ENCODE measurements around the gene M1AP.
"Not testable (repeated sequence)": the region's sequence is repeated elsewhere in the genome, so short reads cannot be mapped to it uniquely, and the experiment has no call there.

The M1AP gene

GRCh38 chr2:74653589-74653984 lies 5.5 kb upstream of the M1AP start:
- DNase-seq (ENCODE audit: low read depth in 2 of 2), result no peak

DNA sequence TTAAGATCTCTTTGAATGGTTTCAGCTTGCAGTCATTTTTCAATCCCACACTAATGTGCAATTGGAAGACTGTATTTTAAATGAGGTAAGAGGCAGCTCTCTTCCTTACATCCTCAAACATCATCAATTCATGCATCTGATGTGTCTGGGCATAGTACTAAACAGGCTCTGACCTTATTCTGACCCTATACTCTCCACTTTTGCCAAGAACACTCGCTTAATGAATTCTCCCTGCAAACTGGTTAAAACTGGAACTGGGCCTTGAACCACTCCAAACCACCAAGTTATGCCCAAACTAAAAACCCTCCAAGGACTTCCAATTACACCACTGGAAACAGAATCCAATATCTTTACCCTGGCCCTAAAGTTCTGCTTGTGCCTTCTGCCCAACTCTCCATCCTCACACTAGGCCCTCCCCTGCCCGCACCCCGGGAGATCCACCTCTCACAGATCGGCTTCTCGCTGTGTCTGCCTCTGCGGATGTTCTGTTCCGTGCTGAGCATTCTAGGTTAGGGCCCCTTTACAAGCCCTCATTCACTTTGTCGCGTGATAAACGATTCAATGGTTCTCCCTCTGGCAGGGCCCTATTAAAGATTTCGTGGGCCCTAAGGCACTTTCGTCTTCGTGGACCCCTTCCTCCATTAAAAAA lies 1.2 kb downstream of the M1AP start:
- DNase-seq (ENCODE audit: low read depth in 2 of 2), result no peak

GRCh38 chr2:74646201-74646600 lies 1.9 kb downstream of the M1AP start:
- no peak for DNase-seq (ENCODE audit: low read depth in 2 of 2)

DNA sequence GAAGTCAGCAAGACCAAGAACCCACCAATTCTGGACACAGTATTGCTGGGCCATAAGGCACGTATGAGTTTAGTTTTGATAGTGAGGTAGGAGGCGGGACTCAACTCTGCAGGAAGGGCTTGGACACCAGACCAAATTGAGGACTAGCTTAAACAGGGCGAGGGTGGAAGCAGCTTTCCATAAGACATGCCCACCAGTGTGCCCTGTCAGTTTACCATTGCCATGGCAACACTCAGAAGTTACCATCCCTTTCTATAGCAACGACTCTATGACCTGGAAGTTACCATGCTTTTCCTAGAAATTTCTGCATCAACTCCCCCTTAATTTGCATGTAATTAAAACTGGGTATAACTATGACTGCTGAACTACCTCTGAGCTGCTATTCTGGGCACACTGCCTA lies 2.8 kb downstream of the M1AP start:
- DNase-seq (ENCODE audit: low read depth in 2 of 2), result no peak

DNA sequence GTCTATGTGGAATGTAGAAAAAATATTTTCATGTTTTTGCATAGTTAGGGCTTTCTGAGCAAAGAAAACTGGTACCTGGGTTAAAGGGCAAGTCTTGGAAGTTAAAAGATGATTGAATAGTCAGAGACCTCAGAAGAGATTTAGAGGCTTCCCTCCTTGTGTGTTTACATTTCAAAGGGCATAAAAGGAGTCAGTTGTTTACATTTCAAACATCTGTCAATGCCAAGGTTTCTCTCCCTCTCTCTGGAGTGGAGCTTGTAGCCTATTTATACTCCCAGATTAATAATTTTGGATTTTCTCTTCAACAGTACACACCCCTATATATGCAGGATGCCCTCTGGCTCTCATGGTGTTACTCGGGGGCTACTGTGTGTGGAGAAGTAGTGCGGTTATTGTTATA lies 8.6 kb downstream of the M1AP start:
- no peak for DNase-seq (ENCODE audit: low read depth in 2 of 2)

DNA sequence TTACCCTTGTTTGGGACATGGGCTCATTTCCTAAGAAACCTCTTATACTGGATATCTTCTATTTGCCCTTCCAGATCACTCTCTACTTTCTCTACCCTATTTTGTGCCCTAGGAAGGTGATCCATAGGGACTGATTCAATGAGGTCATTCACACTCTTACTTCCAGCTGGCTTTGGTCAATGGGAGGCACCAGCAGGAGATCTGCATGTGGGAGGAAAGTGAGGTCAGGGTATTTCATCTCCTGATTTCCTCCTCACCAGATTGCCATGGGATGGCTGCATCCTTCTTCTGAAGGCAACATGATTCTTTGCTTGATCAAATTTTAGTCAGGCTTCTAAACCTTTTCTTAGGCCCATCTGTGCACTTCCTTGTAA lies 15.2 kb downstream of the M1AP start:
- no peak for DNase-seq (ENCODE audit: low read depth in 2 of 2)

DNA sequence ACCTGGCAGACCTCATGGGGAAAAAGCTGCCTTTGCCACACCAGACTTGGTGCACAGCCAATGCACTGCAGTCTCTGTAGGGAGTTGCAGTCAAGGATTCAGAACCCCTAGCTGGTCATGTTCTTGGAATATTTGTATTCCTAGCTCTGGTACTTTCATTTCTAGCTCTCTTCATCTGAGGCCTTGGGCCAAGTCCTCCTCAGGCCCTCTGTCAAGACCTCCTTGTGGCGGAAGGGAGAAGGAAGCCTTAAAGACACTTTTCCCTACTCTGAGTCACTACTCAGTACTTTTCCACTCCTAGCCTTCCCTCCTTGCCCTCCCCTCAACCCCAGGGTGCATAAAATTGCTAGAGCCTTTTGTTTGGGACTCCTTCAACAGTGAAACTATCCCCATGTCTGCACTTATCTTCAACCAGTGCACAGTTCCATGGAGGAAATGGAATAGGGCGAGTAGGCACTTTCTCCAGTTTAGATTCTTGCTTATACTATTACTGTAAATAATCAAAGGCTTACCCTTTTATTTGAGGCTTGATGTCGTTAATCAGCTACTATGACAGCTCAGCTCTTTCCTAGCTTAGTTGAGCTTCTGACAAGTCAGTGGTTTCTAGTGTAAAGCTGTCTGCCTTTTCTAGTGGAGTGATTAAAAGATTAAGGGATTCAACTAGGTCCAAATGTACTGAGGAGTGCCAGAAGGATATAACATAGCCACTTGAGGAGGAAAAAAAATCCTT lies 15.8 kb downstream of the M1AP start:
- DNase-seq (ENCODE audit: low read depth in 2 of 2), result no peak

DNA sequence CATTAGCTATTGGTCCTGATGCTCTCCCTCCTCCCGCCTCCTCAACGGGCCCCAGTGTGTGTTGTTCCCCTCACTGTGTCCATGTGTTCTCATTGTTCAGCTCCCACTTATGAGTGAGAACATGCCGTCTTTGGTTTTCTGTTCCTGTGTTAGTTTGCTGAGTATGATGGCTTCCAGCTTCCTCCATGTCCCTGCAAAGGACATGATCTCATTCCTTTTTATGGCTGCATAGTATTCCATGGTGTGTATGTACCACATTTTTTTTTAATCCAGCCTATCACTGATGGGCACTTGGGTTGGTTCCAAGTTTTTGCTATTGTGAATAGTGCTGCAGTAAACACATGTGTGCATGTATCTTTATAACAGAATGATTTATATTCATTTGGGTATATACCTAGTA lies 17.7 kb downstream of the M1AP start:
- DNase-seq (ENCODE audit: low read depth in 2 of 2), result not testable (repeated sequence)

GRCh38 chr2:74628538-74629105 lies 19.5 kb downstream of the M1AP start:
- DNase-seq (ENCODE audit: low read depth in 2 of 2), result no peak

DNA sequence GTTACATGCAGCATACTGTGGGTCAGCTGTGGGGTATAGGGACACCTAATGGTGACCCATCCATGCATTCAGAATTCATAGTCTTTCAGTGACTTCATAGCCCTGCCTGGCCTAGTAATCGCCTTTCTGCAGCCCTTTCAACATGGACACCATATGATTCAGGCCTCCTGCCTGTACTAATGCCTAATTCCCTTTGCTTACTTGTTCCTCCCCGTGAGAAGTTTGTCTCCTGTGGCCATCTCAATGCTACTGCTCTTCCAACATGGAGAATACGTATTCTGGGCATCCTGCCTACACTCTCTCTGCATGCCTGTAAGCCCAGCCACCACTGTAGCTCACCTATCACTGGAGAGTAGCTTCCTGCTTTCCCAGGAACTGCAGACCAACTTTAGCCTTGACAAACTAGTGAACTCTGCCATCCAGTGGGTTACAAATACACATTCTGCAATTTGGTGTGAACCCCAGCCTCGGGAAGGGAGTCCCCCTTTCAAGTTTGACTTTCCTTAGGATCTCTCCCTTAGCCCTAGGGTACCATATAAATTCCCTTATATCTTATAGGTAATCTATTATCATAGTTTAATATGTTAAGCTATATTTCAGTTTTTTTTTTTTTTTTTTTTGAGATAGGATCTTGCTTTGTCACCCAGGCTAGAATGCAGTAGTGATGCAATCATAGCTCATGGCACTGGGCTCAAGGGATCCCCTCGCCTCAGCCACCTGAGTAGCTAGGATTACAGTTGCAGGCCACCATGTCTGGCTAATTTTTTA lies 22.3 kb downstream of the M1AP start:
- no peak for DNase-seq (ENCODE audit: low read depth in 2 of 2)

GRCh38 chr2:74620671-74621070 lies 27.5 kb downstream of the M1AP start:
- DNase-seq (ENCODE audit: low read depth in 2 of 2), result no peak

- DNase-seq (ENCODE audit: low read depth in 2 of 2), result no peak
Measured at GRCh38 chr2:74619651-74620297, 28.4 kb downstream of the M1AP start.

DNA sequence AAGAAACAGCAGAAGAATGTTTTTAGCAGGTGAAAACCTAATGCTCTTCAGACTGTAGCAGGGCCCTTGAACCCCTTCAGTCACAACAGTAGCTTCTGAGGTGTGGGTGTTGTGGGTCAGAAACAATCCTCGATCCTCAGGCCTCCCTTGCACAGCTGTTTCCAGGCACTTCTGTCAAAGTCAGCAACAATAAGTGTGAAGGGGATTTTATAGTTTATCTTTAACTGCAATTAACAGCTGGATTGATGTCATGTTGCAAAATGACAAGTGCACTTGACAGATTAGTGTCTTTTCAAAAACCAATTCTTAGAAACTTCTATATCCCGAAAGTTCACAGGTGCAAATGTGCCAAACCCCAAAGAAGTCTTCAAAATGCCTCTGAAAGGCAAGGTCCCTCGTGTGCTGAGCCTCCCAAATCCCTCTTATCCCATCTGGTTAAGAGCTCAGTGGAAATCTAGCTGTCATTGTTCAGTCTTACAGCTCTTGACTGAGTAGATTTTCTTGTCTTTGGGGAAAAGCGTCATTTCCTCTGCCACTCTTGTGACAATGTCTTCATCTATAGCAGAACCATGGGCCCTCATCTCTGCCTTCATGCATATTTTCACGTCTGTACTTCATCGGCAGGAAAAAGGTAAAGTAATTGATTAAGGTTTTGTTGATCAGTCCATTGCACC lies 29.6 kb downstream of the M1AP start:
- DNase-seq (ENCODE audit: low read depth in 2 of 2), result no peak

DNA sequence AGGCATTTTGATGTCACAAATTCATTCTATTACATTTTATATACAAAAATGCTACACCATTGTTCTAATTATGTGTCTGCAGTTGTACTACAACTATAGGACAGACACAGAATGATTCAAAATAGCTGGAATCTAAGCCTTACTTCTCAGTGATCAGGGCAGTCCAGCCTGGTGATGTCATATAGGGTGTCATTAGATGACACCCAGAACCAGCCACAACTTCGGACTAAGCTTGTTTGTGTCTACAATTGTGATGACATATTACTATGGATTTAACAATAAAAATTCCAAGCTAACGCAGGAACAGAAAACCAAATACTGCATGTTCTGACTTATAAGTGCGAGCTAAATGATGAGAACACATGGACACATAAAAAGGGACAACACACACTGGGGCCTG lies 31.0 kb downstream of the M1AP start:
- no peak for DNase-seq (ENCODE audit: low read depth in 2 of 2)

- DNase-seq (ENCODE audit: low read depth in 2 of 2), result no peak
Measured at GRCh38 chr2:74606927-74607326, 41.2 kb downstream of the M1AP start.

GRCh38 chr2:74603282-74604000 lies 44.7 kb downstream of the M1AP start:
- DNase-seq (ENCODE audit: low read depth in 2 of 2), result no peak

DNA sequence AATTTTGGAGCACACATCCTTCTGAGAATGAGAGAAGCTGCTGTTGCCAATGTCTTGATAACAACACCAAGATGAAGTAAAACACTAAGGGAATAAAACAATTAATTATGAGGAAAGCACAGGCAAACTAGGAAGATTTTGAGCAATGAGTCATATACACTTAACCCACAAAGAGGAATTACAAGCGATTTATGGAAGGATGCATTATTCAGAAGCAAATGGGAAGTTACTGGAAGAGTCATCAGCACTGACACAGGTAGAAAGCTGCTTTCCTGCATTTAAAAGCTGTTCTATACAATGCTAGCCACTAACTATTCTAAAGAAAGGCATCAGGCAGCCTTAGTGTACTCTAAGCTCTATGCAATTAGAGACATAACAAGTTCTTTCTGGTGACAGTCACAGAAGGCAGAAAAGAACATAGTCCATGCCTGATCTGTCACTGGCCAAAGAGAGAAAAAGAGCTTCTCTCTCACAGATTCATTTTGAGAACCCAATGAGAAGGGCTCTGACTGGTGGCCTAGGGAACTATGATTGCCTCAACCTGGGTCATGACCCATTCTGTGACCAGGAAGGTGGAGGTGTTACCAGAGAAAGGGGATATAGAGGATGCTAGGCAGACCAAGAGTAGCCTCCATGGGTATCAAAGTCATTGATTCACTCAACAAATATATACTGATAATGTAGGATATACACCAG lies 45.4 kb downstream of the M1AP start:
- DNase-seq (ENCODE audit: low read depth in 2 of 2), result no peak

- no peak for DNase-seq (ENCODE audit: low read depth in 2 of 2)
Measured at GRCh38 chr2:74599676-74600075, 48.5 kb downstream of the M1AP start.

DNA sequence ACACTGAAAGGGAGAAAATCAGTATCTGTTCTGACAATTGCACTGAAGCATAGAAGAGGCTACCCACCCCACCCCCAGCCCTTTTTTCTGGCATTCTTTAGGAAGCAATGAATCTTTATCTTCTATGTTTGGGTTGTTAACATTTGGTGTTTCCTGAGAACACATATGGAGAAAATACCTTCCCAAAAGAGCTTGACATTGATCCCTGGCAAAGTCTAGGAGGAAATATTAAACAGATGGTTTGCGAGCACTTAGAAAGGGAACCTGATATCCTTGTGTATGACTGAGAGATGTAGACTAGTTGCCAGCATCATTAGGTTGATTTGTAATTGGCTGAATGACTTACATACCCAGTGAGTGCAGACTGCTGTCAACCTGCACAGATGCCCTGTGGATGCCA lies 50.7 kb downstream of the M1AP start:
- DNase-seq (ENCODE audit: low read depth in 2 of 2), result no peak

- no peak for DNase-seq (ENCODE audit: low read depth in 2 of 2)
Measured at GRCh38 chr2:74596584-74596983, 51.5 kb downstream of the M1AP start.
